Measurements from ENCODE around the gene ALDH3B2.

DNA sequence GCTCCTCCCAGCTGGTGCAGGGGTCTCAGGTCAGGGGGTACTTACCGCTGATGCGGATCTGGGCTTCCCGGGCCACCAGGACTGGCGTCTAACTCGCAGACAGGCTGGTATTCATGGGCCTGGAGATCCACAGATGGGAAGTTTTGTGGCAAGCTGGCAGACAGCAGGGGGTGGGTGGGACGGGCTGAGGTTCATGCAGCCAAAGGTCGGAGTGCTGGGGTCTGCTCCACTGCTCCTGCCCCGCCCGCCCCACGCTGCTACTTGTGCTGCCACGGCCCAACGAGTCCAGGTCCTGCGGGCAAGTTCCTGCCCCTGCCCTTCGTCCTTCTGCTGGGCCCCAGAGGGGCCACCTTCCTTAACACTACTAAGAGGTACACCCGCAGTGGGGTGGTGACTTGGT is 27.0 kb downstream of the ALDH3B2 start:
- TF ChIP-seq, protein P1, sequence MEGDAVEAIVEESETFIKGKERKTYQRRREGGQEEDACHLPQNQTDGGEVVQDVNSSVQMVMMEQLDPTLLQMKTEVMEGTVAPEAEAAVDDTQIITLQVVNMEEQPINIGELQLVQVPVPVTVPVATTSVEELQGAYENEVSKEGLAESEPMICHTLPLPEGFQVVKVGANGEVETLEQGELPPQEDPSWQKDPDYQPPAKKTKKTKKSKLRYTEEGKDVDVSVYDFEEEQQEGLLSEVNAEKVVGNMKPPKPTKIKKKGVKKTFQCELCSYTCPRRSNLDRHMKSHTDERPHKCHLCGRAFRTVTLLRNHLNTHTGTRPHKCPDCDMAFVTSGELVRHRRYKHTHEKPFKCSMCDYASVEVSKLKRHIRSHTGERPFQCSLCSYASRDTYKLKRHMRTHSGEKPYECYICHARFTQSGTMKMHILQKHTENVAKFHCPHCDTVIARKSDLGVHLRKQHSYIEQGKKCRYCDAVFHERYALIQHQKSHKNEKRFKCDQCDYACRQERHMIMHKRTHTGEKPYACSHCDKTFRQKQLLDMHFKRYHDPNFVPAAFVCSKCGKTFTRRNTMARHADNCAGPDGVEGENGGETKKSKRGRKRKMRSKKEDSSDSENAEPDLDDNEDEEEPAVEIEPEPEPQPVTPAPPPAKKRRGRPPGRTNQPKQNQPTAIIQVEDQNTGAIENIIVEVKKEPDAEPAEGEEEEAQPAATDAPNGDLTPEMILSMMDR (IDR thresholded peaks at IDR 0.05 in 2 of 3, conservative IDR thresholded peaks at IDR 0.05 in 1 of 3; ENCODE audit: borderline replicate concordance in 1 of 3, insufficient read depth in 1 of 3, low read depth in 2 of 3, low read length in 2 of 3): no peak
- TF ChIP-seq POLR2A (IDR thresholded peaks at IDR 0.05; ENCODE audit: borderline replicate concordance, extremely low read depth, insufficient read depth, insufficient read length): no peak
- TF ChIP-seq SP1 (IDR thresholded peaks at IDR 0.05; ENCODE audit: low read depth): no peak
- no peak for TF ChIP-seq EZH2phosphoT487 (IDR thresholded peaks at IDR 0.05; ENCODE audit: borderline replicate concordance)

Data from HCT116 (cell line).